ENCODE results near the gene CXorf65.
A peak's percentile ranks its signal among the peaks of the same experiment; 100 is the strongest.

Gene CXorf65

GRCh38 chrX:71067089-71067488 is 39.5 kb downstream of the CXorf65 start:
- DNase-seq (ENCODE audit: low read depth, low spot score) = no peak
- no peak overlapping the region for H3K27ac ChIP-seq (ENCODE audit: low read length)
- no peaks in the 10 kb centered on the region for H3K36me3 ChIP-seq (ENCODE audit: control insufficient read depth, insufficient read depth, low read length)
- WGBS (ENCODE audit: insufficient coverage, insufficient read length) = no CpG with 5 or more reads among the region's 2 CpGs
- peak overlapping the region; percentile 99; the same call in 1 of the 2 replicates for H3K4me3 ChIP-seq (ENCODE audit: low read length)
- H3K4me1 ChIP-seq (ENCODE audit: control insufficient read depth, insufficient read depth, low read length) = no peaks in the 10 kb centered on the region; the same call in 1 of the 2 replicates
- no peaks in the 10 kb centered on the region for H3K9me3 ChIP-seq (ENCODE audit: control insufficient read depth, insufficient read depth, low read length)
- no peaks in the 10 kb centered on the region for H3K27me3 ChIP-seq (ENCODE audit: control insufficient read depth, insufficient read depth, low read length)

DNA sequence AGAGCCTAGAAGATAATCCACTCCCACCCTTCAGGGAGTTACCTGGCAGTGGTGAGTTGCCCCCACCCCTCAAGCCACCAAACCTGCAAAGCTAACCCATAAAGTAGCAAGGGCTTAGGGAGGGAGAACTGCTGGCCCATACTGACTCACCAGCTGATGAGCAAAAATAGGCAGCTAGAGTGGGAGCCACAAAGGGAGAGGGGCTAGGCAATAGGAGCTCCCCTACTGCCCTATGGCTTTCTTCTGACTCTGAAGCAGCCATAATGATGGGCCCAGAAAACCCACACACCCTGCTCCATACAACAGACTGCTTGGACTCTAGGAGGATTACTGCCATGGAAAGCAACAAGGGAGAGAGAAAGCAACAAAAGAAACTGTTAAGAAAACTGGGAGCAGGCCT is 46.4 kb downstream of the CXorf65 start:
- no peaks in the 10 kb centered on the region for H3K27me3 ChIP-seq (ENCODE audit: control insufficient read depth, insufficient read depth, low read length)
- H3K9me3 ChIP-seq (ENCODE audit: control insufficient read depth, insufficient read depth, low read length) = no peaks in the 10 kb centered on the region
- H3K27ac ChIP-seq (ENCODE audit: low read length) = no peak overlapping the region
- no peak for DNase-seq (ENCODE audit: low read depth, low spot score)
- no peak overlapping the region for H3K4me3 ChIP-seq (ENCODE audit: low read length)
- H3K36me3 ChIP-seq (ENCODE audit: control insufficient read depth, insufficient read depth, low read length) = no peaks in the 10 kb centered on the region
- no peaks in the 10 kb centered on the region for H3K4me1 ChIP-seq (ENCODE audit: control insufficient read depth, insufficient read depth, low read length)

DNA sequence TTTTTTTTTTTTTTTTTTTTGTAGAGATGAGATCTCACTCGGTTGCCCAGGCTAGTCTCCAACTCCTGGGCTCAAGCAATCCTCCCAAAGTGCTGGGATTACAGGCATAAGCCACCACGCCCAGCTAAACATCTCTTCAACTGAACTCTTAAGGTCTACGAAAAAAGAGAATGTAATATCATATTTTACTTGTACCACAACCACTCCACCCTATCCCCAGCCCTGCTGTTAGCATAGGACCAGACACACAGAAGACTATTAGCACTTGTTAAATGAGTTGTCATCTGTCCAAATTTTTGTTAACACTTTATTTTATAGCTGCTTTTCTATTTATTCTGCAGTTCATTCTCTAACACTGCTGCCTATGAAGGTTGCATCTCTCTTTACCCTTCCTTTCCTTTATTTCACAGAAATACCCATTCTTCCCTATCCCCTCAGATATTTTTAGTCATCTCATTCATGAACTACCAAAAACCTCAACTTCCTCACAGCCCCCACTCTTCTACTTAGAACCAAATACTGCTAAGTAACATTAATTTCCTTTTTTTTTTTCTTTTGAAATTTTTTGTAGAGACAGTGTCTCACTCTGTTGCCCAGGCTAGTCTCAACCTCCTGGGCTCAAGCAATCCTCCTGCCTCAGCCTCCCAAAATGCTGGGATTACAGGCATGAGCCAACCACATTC is 48.6 kb downstream of the CXorf65 start:
- Histone ChIP-seq H3K9me3 (ENCODE audit: control insufficient read depth, insufficient read depth, low read length) (no peaks in the 10 kb centered on the region), H3K4me1 (ENCODE audit: control insufficient read depth, insufficient read depth, low read length) (no peaks in the 10 kb centered on the region), H3K27ac (ENCODE audit: low read length) (no peak overlapping the region), H3K36me3 (ENCODE audit: control insufficient read depth, insufficient read depth, low read length) (no peaks in the 10 kb centered on the region), H3K27me3 (ENCODE audit: control insufficient read depth, insufficient read depth, low read length) (no peaks in the 10 kb centered on the region), H3K4me3 (ENCODE audit: low read length) (no peak overlapping the region)
- WGBS (ENCODE audit: insufficient coverage, insufficient read length) = no CpG with 5 or more reads among the region's 3 CpGs
- no peak for DNase-seq (ENCODE audit: low read depth, low spot score)

DNA sequence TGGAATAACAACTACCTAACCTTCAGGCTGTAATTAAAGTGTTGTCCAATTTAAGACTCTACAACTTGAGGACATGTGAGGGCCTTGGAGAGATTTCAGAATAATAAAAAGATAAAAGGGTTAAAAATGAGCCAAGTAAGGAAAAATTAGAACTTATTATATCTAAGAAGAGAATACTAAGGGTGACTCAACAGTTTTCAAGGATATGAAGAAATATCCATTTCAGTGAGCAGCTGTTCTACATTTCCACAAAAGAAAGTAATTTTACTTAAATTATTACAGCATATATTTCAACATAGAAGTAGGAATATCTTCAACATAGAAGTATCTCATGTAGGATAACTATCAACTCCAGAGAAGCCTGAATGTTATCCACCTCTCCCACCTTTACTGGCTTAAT is 49.7 kb downstream of the CXorf65 start:
- H3K27ac ChIP-seq (ENCODE audit: low read length) = no peak overlapping the region
- no peak overlapping the region for H3K4me3 ChIP-seq (ENCODE audit: low read length)
- no peaks in the 10 kb centered on the region for H3K27me3 ChIP-seq (ENCODE audit: control insufficient read depth, insufficient read depth, low read length)
- H3K9me3 ChIP-seq (ENCODE audit: control insufficient read depth, insufficient read depth, low read length) = no peaks in the 10 kb centered on the region
- no peaks in the 10 kb centered on the region for H3K36me3 ChIP-seq (ENCODE audit: control insufficient read depth, insufficient read depth, low read length)
- no peak for DNase-seq (ENCODE audit: low read depth, low spot score)
- no peaks in the 10 kb centered on the region for H3K4me1 ChIP-seq (ENCODE audit: control insufficient read depth, insufficient read depth, low read length)

All from iPS DF 6.9 (cell line).